ENCODE measurements around the gene G6PC3.

The G6PC3 gene

DNA sequence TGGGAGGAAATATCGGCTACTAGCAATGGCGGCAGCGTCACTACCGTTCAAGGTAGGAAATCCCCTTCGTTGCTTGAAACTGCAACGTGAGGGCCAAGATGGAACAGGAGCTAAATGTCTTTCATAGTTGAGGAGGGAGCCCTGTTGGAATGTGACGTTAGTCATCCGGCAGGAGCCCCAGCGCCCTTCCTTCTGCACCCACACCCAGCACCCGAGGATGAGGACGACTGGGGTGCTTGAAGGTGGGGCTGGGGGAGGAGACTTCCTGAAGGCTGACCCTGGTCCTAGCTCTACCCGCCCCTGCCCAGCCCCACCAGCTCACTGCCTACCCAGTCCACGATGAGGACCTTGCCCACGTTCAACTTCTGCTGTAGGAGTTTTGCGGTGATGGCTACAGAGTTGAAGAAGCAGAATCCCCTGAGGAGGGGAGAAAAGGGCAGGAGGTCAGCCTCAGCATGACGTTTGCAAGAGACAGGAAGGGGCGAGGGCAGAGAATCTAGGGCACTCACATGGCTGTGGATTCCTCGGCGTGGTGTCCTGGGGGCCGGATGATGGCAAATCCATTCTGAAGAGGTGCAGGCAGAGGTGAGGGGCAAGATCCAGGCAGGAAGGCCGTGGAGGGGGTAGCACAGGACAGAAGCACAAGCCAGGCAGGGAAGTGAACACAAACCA lies 11.9 kb downstream of the G6PC3 start:
- Mint-ChIP-seq H3K9me3 (no peaks in the 10 kb centered on the region), H3K27me3 (no peaks in the 10 kb centered on the region), H3K4me1 (peaks cover 6% of the 10 kb centered on the region), H3K4me3 (no peak overlapping the region), H3K27ac (no peak overlapping the region), H3K36me3 (peaks cover 28% of the 10 kb centered on the region)
- CTCF ChIA-PET = interaction anchor here (2.9 to 3.9 kb wide), 3 partner anchors 34 to 138 kb away, joined by 8 to 16 read pairs (median 9); no protein-coding TSS in a partner anchor
- DNase-seq = no peak

DNA sequence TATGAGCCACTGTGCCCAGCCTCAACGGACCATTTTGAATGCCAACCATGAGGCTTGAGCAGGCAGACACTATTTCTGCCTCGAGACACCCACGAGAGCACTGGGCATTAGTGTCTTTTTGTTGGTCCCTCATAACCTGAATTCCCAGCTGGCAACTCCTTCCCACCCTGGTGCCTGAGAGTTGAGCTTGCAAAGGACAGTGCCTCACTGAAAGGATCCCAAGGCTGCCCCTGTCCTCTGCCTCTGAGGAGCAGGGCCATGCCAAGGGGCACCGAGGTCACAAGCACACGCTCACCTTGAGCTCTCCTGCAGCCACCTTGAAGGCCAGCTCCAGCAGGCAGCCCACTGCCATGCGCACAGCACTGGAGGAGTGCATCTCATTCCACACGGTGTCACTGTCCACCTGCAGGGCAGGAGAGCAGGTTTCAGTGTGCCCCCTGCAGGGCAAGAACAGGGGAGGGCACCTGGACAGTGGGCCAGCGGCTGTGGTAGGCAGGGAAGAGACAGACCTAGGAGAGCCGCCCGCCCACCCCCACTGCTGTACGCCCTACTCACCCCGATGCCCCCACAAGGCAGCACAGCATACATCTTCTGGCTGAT lies 12.8 kb downstream of the G6PC3 start:
- no peak for DNase-seq
- H3K4me1 Mint-ChIP-seq = peaks cover 8% of the 10 kb centered on the region
- no peaks in the 10 kb centered on the region for H3K27me3 Mint-ChIP-seq
- H3K27ac Mint-ChIP-seq = no peak overlapping the region
- CTCF ChIA-PET = interaction anchor here (0.6 to 3.9 kb wide), 13 partner anchors 9 to 139 kb away, joined by 3 to 16 read pairs (median 5); partner anchors contain the start of genes G6PC3 and LSM12
- H3K36me3 Mint-ChIP-seq = peaks cover 29% of the 10 kb centered on the region
- no peaks in the 10 kb centered on the region for H3K9me3 Mint-ChIP-seq
- H3K4me3 Mint-ChIP-seq = no peak overlapping the region

DNA sequence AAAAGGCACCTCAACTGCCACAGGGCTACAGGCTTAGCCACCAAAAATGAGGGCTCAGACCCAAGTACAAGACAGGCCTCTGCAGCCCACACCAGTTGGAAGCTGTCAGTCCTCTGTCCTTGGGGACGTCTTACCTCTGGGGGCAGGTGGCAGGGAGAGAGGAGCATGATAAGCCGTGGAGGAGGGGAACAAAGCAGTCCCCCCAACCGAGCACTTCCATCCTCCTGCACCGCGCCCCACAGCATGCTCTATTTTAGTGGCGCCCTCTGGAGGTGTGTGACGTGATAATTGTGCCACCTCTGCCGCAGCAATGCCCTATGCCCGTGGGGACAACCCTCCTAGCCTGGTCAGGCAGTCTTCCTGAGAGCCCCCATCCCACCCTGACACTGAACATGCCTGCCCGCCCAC lies 13.6 kb downstream of the G6PC3 start:
- DNase-seq = peak; percentile 46
- H3K4me3 Mint-ChIP-seq = no peak overlapping the region
- no peak overlapping the region for H3K27ac Mint-ChIP-seq
- no peaks in the 10 kb centered on the region for H3K27me3 Mint-ChIP-seq
- CTCF ChIA-PET = interaction anchor here (0.6 to 3.9 kb wide), 12 partner anchors 9 to 140 kb away, joined by 3 to 16 read pairs (median 5); partner anchors contain the start of genes G6PC3 and LSM12
- no peaks in the 10 kb centered on the region for H3K9me3 Mint-ChIP-seq
- H3K4me1 Mint-ChIP-seq = peaks cover 11% of the 10 kb centered on the region
- H3K36me3 Mint-ChIP-seq = peaks cover 34% of the 10 kb centered on the region

DNA sequence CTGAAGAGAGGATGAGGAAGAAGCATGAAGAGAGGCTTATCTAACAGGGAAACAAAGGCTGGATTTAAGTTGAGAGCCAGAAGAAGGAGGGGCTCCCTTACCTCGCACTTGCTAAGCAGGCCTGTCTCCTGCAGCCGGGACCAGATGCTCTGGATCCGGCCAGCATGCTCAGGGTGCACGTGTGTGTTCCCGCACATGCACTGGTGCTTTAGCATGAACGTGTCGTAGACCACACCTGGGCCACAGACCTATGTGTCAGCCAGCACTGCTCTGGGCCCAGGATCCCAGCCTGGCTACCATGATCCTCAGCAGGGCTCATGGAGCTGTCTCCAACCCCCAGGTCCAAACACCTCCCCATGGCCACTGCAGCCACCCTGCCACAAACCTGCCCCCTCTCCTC lies 14.4 kb downstream of the G6PC3 start:
- Mint-ChIP-seq H3K27ac (no peak overlapping the region), H3K4me3 (no peak overlapping the region), H3K9me3 (no peaks in the 10 kb centered on the region), H3K4me1 (peaks cover 11% of the 10 kb centered on the region), H3K27me3 (no peaks in the 10 kb centered on the region), H3K36me3 (peaks cover 32% of the 10 kb centered on the region)
- CTCF ChIA-PET = interaction anchor here (2.9 to 3.9 kb wide), 3 partner anchors 31 to 141 kb away, joined by 8 to 16 read pairs (median 9); no protein-coding TSS in a partner anchor
- no peak for DNase-seq

DNA sequence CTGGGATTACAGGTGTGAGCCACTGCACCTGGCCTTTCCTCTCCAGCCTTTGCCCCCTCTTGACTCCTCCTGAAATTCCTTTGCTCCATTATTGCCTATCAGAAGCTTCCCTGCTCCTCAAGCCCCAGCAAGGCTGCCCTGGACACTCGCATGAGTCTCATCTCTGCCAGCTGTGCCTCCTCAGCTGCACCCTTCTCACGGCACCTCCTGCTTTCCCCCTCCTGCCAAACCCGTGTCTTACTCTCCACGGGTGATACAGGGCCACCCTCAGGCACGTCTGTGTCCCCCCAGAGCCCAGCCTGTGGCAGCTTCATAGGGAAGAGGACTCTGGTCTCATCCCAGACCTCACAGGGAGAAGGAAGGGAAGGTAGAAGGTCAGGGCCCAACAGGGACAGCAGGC lies 15.4 kb downstream of the G6PC3 start:
- Mint-ChIP-seq H3K27ac (no peak overlapping the region), H3K4me3 (no peak overlapping the region), H3K36me3 (peaks cover 31% of the 10 kb centered on the region), H3K27me3 (no peaks in the 10 kb centered on the region), H3K9me3 (no peaks in the 10 kb centered on the region), H3K4me1 (peaks cover 11% of the 10 kb centered on the region)
- DNase-seq = no peak
- CTCF ChIA-PET = no interaction called here

DNA sequence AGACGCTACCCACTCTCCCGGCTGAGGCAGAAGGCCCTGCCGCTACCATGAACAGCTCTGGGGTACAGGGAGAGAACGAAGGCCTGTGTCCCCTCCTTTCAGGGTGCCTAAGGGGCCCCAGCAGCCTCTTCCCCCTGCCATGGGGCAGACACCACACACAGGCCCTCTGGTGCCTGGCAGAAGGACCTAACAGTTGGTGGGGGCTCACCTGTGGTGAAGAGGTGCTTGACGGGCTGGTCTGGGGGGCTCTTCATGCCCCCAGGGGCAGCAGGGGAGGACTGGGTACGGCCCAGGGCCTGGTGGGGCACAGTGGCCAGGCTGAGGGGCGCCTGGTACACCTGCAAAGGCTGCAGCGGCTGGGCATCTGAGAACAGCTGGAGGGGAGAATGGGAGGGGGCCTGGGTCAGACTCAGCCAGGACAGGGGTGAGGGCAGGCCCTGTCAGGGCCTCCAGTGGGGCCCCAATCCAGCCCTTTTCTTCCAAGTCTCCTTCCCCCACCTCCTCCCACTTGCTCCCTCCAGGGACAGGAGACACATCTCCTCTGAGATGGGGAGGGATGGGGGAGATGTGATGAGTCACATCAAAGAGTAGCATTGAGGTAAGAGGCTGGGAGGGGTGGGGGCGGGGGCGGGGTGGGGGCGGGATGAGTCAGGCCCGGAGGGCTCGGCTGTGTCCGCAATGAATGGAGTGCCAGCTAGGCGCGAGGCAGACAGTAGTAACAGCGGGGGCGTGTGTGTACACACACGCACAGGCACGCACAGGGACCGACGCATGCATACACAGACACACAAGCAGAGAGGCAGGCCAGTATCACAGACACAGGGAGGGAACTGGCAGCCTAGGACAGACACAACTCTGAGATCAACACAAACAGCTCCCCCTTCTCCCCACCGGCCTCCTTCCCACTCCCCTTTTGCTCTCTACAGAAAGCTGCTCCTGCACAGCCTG lies 16.1 kb downstream of the G6PC3 start:
- no peaks in the 10 kb centered on the region for H3K27me3 Mint-ChIP-seq
- CTCF ChIA-PET = interaction anchor here (0.9 to 1.8 kb wide), 3 partner anchors 11 to 37 kb away, joined by 3 to 5 read pairs (median 3); partner anchors contain the start of gene HDAC5
- H3K9me3 Mint-ChIP-seq = no peaks in the 10 kb centered on the region
- no peak overlapping the region for H3K27ac Mint-ChIP-seq
- DNase-seq = peak; percentile 36
- no peak overlapping the region for H3K4me3 Mint-ChIP-seq
- peaks cover 35% of the 10 kb centered on the region for H3K36me3 Mint-ChIP-seq
- peaks cover 11% of the 10 kb centered on the region for H3K4me1 Mint-ChIP-seq

DNA sequence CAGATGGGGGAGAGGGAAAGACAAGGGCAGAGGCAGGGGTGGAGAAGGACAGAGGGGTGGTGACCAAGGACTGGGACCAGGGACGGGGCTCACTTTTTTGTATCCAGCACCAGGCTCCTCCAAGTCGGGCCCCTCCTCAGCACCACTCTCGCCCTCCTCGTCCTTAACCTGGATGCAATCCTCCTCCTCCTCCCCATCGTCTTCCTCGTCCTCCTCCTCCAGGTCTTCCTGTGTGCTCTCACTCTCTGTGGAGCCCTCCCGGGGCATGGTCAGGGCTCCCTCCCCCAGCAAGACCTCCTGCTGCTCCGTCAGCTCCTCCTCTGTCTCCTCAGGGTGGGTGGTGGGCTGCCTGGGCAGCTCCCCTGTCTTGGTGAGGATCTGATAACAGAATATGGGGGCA lies 16.8 kb downstream of the G6PC3 start:
- Mint-ChIP-seq H3K4me3 (no peak overlapping the region), H3K4me1 (peaks cover 11% of the 10 kb centered on the region), H3K9me3 (no peaks in the 10 kb centered on the region), H3K27me3 (no peaks in the 10 kb centered on the region), H3K27ac (peak overlapping the region; percentile 60), H3K36me3 (peaks cover 34% of the 10 kb centered on the region)
- no peak for DNase-seq
- CTCF ChIA-PET = interaction anchor here (0.9 to 1.8 kb wide), 3 partner anchors 10 to 36 kb away, joined by 3 to 5 read pairs (median 3); partner anchors contain the start of gene HDAC5

DNA sequence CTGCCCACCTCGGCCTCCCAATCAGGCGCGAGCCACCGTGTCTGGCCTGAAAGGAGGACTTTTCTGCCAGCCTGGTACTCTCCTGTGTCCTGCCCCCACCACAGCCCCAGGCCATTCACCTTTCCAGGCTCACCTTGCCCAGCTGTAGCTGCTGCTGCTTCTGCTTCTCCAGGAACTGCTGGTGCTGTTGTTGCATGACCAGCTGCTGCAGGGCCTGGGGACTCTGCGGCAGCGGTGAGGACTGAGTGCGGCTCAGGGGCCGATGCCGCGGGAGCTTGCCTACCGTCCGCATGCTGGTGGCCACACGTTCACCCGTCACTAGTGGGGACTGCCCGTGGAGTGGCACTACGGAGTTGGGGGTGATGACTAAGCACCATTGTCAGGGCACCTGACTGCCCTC lies 17.7 kb downstream of the G6PC3 start:
- Mint-ChIP-seq H3K36me3 (peaks cover 28% of the 10 kb centered on the region), H3K27ac (no peak overlapping the region), H3K4me3 (no peak overlapping the region), H3K27me3 (no peaks in the 10 kb centered on the region), H3K9me3 (no peaks in the 10 kb centered on the region), H3K4me1 (peaks cover 11% of the 10 kb centered on the region)
- CTCF ChIA-PET = interaction anchor here (1.3 to 1.8 kb wide), 2 partner anchors 28 to 35 kb away, joined by 3 to 5 read pairs; partner anchors contain the start of gene HDAC5
- DNase-seq = no peak

DNA sequence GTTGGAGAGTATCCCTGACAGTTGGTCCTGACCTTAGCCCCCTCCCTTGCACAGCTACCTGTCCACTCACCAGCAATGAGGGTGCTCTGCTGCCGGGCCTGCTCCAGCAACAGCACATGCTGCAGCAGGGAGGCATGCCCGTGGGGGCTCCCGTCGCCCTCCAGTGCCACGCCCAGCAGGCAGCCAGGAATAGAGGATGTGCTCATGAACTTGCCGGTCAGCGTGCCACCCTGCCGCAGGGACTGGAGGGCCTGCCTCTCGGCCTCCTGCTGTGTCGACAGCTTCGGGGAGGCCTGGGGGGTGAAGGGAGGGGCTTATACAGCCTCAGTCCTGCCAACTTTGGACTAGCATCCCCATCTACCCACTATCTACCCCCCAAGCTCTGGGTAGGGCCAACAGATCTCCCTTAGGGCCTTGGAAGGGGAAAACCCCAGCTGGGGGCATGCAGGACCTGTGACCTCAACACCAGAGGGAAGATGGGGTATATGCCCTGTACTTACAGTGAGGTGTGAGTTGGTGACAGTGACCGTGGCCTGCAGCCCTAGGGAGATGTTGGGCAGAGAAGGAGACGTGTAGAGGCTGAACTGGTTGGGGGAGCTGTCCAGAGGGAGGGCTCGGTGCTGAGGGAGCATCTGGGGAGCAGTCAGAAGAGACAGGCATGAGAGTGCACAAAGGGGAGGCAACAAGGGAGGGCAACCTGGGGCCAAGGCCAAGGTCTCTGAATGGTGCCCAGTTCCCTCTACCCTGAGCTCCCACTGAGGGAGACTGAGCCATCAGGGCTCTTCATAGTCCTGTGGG lies 20.9 kb downstream of the G6PC3 start:
- no peak overlapping the region for H3K4me3 Mint-ChIP-seq
- H3K4me1 Mint-ChIP-seq = peaks cover 20% of the 10 kb centered on the region
- CTCF ChIA-PET = interaction anchor here (1.2 kb wide), 1 partner anchor 24 kb away, joined by 3 read pairs; no protein-coding TSS in a partner anchor
- no peaks in the 10 kb centered on the region for H3K27me3 Mint-ChIP-seq
- DNase-seq = no peak
- H3K27ac Mint-ChIP-seq = no peak overlapping the region
- peaks cover 22% of the 10 kb centered on the region for H3K36me3 Mint-ChIP-seq
- no peaks in the 10 kb centered on the region for H3K9me3 Mint-ChIP-seq

DNA sequence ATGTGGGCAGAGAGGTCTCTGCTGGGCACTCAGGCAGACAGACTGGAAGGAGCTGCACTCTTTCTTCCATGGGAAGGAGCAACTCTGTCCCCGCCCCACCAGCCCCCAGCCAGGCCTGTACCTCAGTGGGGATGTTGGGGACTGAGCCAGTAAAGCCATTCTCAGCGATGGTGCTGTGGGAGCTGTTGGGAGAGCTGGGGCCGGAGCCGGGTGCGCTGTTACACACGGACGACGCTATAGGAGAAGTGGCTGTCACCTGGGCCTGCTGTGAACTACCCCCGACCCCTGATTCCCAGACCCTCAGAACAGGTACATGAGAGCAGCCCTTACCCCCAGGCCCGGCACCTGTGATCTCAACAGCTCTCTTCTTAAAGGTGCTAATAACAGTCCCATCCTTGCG lies 21.5 kb downstream of the G6PC3 start:
- Mint-ChIP-seq H3K36me3 (peaks cover 20% of the 10 kb centered on the region), H3K4me1 (peaks cover 17% of the 10 kb centered on the region), H3K4me3 (no peak overlapping the region), H3K27ac (no peak overlapping the region), H3K9me3 (no peaks in the 10 kb centered on the region), H3K27me3 (no peaks in the 10 kb centered on the region)
- DNase-seq = no peak
- CTCF ChIA-PET = interaction anchor here (1.2 kb wide), 1 partner anchor 24 kb away, joined by 3 read pairs; no protein-coding TSS in a partner anchor

DNA sequence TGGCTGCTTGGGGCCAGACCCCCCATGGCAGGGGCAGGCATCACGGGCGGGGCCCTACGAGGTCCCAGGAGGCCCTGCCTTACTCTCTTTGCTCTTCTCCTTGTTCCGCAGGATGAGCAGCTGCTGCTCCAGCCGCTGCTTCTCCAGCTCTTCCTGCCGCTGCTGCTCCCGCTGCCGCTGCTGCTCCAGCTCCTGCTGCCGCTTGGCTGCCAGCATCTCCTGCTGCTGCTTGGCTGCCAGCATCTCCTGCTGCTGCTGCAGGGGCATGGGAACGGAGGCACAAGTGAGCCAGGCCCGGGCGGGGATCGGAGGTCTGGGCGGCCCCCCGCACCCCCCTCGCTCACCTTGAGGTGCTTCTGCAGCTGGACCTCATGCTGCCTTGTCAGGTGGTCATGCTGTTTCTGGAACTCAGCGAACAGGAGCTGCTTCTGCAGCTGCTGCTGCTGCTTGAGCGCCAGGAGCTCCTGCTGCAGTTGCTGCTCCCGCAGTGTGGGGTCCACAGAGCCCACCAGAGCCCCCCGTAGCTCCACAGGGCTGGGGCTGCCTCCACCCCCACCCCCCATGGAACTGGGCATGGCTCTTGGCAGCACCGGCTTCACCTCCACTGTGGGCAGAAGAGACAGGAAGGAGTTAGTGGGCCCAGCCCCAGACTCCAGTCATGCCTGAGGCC lies 22.8 kb downstream of the G6PC3 start:
- H3K4me1 Mint-ChIP-seq = peaks cover 17% of the 10 kb centered on the region
- DNase-seq = no peak
- no peak overlapping the region for H3K4me3 Mint-ChIP-seq
- peaks cover 13% of the 10 kb centered on the region for H3K36me3 Mint-ChIP-seq
- H3K9me3 Mint-ChIP-seq = no peaks in the 10 kb centered on the region
- CTCF ChIA-PET = interaction anchor here (1.7 kb wide), 1 partner anchor 10 kb away, joined by 5 read pairs; no protein-coding TSS in a partner anchor
- H3K27me3 Mint-ChIP-seq = no peaks in the 10 kb centered on the region
- H3K27ac Mint-ChIP-seq = no peak overlapping the region

DNA sequence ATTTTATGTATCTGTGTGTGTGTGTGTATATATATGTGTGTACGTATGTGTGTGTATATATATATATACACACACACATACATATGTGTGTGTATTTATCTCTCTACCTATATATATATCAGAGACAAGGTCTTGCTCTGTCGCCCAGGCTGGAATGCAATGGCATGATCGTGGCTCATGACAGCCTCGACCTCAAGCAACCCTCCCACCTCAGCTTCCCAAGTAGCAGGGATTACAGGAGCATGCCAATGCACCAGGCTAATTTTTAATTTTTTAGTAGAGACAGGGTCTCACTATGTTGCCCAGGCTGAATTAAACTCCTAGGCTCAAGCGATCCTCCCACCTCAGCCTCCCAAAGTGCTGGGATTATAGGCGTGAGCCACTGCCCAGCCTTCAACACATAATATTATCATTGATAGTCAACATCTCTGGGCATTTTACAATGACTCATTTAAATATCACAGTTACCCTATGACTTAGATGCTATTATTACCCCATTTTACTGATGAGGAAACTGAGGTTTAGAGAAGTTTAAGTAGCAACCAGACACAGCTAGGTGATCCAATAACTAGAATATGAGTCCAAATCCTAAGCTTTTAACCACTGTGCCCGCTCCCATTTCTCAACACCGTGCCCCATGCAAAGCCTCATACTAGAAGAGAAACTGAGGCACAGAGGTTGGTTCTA lies 24.3 kb downstream of the G6PC3 start:
- Mint-ChIP-seq H3K9me3 (no peaks in the 10 kb centered on the region), H3K27ac (no peak overlapping the region), H3K36me3 (peaks cover 7% of the 10 kb centered on the region), H3K27me3 (no peaks in the 10 kb centered on the region), H3K4me3 (no peak overlapping the region), H3K4me1 (peaks cover 14% of the 10 kb centered on the region)
- no peak for DNase-seq
- CTCF ChIA-PET = no interaction called here

DNA sequence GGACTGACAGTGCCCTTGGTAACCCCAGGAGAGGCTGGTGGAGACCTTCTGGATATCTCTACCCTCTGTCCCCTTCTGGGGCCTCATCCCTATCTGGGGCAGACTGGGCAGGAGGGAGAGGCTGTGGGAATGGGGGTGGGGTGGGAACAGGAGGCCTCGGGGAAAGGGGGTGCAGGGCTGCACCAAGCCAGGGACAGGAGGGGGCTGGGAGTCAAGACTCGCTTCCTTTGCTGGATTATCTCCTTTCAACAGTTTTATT lies 24.8 kb downstream of the G6PC3 start:
- CTCF ChIA-PET = no interaction called here
- H3K36me3 Mint-ChIP-seq = peaks cover 7% of the 10 kb centered on the region
- peaks cover 14% of the 10 kb centered on the region for H3K4me1 Mint-ChIP-seq
- no peaks in the 10 kb centered on the region for H3K27me3 Mint-ChIP-seq
- H3K27ac Mint-ChIP-seq = no peak overlapping the region
- H3K9me3 Mint-ChIP-seq = no peaks in the 10 kb centered on the region
- H3K4me3 Mint-ChIP-seq = no peak overlapping the region
- DNase-seq = no peak

All from activated naive CD4-positive, alpha-beta T cell treated with anti-CD3 and anti-CD28 coated beads, Interleukin-2, amount 10 ng/mL, durations not matched to agents 7 days and 5 days (primary cell).